D721Med (cell line): ENCODE data around the gene CYP26B1.

Experiments used
- DNase-seq: peaks from one replicate; pipeline ENCODE4 v3.0.0; 2011; ENCODE audit warnings: low spot score; ENCODE audit not compliant: insufficient read length
- FAIRE-seq: peaks from 2 replicates; lab custom pipeline; 2011; peaks lifted over from hg19 to GRCh38; lab: Jason Lieb, UNC
- CTCF ChIP-seq: IDR thresholded peaks from 2 replicates; pipeline ENCODE4 v1.5.1; 2012; ENCODE audit warnings: mild to moderate bottlenecking, control low read depth; ENCODE audit not compliant: insufficient read depth; ENCODE audit errors: missing control alignments

The CYP26B1 gene

GRCh38 chr2:72108121-72108520 is 39.5 kb downstream of the CYP26B1 start:
- DNase-seq (no peak), FAIRE-seq (no peak)
- TF ChIP-seq CTCF: no peak

- FAIRE-seq (no peak), DNase-seq (no peak)
- no peak for TF ChIP-seq CTCF
These were observed 40.7 kb downstream of the CYP26B1 start for GRCh38 chr2:72106978-72107377.

GRCh38 chr2:72104821-72105588 is 42.7 kb downstream of the CYP26B1 start:
- no peak for FAIRE-seq
- no peak for DNase-seq
- no peak for TF ChIP-seq CTCF

- DNase-seq: no peak
- no peak for FAIRE-seq
These were observed 44.0 kb downstream of the CYP26B1 start for GRCh38 chr2:72103690-72104089.

GRCh38 chr2:72103161-72103560 is 44.5 kb downstream of the CYP26B1 start:
- no peak for FAIRE-seq
- no peak for DNase-seq
- no peak for TF ChIP-seq CTCF

More at GRCh38 chr2:72103690-72104089, 44.0 kb downstream of the CYP26B1 start:
- TF ChIP-seq CTCF: no peak

GRCh38 chr2:72098935-72099334 is 48.7 kb downstream of the CYP26B1 start:
- FAIRE-seq (no peak), DNase-seq (no peak)
- no peak for TF ChIP-seq CTCF

GRCh38 chr2:72097276-72097675 is 50.4 kb downstream of the CYP26B1 start:
- FAIRE-seq (no peak), DNase-seq (no peak)
- no peak for TF ChIP-seq CTCF
